WI38 (cell line): ENCODE data around the gene SPATA2.

ENCODE experiments used
- H3K4me3 ChIP-seq: 2 replicates; pipeline ENCODE4 v1.5.1; 2011; ENCODE audit warnings: low read depth, mild to moderate bottlenecking, control low read depth, low read length
- TF ChIP-seq, protein P1 (sequence below): IDR thresholded peaks from 2 replicates; pipeline ENCODE4 v1.5.1; 2012; ENCODE audit warnings: low read depth, mild to moderate bottlenecking, control low read depth, low read length

Gene SPATA2

DNA sequence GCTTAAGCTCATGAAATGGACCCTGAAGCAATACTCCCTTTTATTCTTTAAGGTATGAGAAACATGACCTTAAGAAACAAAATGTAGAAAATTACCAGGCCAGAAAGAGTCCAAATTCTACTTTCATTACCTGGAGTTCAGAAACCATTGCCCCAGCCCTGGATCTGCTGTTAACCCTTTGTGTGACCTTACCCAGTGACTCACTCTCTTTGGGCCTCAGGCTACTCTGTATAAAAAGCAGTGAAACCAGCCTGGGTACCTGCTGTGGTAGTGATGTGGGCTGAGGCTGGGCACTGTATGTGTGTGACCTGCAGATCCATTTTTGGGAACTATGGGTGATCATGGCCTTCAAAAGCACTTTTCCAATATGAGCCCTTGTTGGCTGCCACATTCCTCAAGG, 55.5 kb downstream of the SPATA2 start:
- TF ChIP-seq, protein P1, sequence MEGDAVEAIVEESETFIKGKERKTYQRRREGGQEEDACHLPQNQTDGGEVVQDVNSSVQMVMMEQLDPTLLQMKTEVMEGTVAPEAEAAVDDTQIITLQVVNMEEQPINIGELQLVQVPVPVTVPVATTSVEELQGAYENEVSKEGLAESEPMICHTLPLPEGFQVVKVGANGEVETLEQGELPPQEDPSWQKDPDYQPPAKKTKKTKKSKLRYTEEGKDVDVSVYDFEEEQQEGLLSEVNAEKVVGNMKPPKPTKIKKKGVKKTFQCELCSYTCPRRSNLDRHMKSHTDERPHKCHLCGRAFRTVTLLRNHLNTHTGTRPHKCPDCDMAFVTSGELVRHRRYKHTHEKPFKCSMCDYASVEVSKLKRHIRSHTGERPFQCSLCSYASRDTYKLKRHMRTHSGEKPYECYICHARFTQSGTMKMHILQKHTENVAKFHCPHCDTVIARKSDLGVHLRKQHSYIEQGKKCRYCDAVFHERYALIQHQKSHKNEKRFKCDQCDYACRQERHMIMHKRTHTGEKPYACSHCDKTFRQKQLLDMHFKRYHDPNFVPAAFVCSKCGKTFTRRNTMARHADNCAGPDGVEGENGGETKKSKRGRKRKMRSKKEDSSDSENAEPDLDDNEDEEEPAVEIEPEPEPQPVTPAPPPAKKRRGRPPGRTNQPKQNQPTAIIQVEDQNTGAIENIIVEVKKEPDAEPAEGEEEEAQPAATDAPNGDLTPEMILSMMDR, result no peak
- H3K4me3 ChIP-seq, result no peak overlapping the region

DNA sequence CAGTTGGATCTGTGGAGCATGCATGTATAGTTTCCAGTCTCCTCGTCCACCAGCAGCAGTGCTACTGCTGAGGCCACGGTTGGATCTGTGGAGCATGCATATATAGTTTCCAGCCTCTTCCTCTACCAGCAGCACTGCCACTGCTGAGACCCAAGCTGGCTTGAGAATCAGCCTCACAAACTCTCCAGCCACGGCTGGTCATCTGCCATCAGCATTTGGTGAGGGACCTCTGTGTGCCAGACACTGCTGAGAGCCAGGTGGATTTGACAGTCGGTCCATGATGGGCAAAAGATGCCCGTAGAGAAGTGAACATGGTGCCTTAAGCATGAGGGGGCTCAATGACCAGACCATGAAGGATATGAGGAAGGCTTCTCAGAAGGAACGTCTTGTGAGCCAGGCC, 56.3 kb downstream of the SPATA2 start:
- no peak overlapping the region for H3K4me3 ChIP-seq
- TF ChIP-seq, protein P1, result no peak

DNA sequence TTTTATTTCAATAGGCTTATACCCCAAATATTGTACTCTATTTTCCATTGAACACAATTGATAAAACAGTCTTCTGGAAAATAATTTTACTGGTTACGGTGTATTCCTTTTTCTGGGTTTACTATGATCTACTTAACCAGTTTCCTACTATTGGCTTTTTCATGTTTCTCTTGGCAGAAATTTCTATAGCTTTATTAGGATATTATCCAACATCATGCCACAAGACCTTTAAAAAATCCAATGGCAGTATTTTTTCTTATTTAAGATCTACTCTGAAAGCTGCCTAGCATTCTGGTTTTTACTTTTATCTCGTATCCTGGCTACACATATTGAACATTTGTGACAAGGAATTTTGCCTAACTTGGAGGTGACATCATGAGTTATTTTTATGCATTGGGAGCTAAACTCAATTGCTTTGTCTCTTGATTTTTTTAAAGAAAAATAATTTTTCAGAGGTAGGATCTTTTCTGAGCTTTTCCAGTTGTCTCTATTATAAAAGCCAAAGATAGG, 57.2 kb downstream of the SPATA2 start:
- TF ChIP-seq, protein P1, result no peak
- H3K4me3 ChIP-seq, result no peak overlapping the region

DNA sequence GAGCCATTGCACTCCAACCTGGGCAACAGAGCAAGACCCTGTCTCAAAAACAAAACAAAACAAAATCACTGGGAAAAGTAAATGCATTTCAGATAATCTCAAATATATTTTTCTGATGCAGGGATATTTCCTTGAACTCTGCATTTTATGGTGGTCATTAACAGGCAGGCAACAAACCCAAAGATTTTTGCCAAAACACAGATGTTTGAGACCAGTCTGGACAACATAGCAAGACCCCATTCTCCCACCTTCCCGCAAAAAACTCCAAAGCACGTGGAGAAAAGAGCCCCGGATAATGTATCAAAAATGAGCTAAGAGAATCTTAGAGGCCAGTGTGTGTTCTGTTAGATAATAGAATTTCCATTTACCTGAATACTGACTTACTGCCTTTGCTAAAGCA, 58.4 kb downstream of the SPATA2 start:
- H3K4me3 ChIP-seq, result no peak overlapping the region
- TF ChIP-seq, protein P1, result no peak

DNA sequence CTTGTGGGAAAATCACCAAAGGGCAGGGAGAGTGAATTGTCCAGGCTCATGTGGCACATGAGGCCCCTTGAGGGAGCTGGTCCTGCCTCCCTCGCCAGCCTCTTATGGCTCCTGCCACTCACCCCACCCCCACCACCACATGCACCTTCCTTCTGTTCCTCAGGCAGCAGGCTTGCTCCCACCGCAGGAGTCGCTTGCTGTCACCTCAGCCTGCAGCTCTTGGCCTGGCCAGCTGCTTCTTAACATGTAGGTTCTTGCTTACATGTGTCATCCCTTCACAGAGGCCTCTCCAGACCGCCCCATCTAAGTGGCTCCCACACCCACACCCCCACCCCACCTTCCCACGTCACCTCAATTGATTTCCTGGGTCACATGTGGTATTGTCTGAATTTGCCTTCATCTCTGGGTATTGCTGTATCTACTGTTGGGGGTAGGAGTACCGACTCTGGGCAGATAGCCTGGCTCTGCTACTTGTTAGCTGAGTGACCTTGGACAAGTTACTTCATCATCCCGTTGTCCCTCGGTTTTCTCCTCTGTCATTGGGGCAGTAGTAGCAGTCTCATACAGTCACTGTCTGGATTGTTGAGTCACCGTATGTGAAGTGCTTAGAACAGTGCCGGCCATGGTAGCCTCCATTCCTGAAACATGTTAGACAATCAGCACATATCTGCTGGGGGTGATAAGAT, 61.0 kb downstream of the SPATA2 start:
- no peak overlapping the region for H3K4me3 ChIP-seq
- TF ChIP-seq, protein P1, result no peak

DNA sequence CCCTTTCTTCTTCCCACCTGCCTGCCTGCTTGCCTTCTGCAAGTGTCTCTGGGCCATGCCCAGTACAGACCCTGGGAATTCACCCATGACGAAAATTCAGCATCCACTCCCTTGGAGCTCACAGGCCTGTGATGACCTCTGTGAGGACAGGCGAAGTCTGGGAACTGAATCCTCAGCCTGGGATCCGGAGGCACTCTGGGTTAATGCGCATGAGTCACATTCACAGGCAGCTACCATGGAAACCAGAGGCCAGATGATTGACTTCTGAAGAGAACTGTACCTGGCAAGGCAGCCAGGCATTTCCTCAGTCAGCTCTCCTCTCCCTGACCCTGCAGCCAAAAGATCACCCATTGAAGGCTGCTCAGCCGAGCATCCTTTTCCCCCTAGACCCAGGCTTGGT, 61.7 kb downstream of the SPATA2 start:
- H3K4me3 ChIP-seq, result no peak overlapping the region

More for the DNA sequence above, 61.7 kb downstream of the SPATA2 start:
- TF ChIP-seq, protein P1, result no peak
